ENCODE measurements around the gene ARHGAP42.
A peak's percentile ranks its signal among the peaks of the same experiment; 100 is the strongest.
"Not testable (repeated sequence)": the region's sequence is repeated elsewhere in the genome, so short reads cannot be mapped to it uniquely, and the experiment has no call there.

Gene ARHGAP42, protein sequence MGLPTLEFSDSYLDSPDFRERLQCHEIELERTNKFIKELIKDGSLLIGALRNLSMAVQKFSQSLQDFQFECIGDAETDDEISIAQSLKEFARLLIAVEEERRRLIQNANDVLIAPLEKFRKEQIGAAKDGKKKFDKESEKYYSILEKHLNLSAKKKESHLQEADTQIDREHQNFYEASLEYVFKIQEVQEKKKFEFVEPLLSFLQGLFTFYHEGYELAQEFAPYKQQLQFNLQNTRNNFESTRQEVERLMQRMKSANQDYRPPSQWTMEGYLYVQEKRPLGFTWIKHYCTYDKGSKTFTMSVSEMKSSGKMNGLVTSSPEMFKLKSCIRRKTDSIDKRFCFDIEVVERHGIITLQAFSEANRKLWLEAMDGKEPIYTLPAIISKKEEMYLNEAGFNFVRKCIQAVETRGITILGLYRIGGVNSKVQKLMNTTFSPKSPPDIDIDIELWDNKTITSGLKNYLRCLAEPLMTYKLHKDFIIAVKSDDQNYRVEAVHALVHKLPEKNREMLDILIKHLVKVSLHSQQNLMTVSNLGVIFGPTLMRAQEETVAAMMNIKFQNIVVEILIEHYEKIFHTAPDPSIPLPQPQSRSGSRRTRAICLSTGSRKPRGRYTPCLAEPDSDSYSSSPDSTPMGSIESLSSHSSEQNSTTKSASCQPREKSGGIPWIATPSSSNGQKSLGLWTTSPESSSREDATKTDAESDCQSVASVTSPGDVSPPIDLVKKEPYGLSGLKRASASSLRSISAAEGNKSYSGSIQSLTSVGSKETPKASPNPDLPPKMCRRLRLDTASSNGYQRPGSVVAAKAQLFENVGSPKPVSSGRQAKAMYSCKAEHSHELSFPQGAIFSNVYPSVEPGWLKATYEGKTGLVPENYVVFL

DNA sequence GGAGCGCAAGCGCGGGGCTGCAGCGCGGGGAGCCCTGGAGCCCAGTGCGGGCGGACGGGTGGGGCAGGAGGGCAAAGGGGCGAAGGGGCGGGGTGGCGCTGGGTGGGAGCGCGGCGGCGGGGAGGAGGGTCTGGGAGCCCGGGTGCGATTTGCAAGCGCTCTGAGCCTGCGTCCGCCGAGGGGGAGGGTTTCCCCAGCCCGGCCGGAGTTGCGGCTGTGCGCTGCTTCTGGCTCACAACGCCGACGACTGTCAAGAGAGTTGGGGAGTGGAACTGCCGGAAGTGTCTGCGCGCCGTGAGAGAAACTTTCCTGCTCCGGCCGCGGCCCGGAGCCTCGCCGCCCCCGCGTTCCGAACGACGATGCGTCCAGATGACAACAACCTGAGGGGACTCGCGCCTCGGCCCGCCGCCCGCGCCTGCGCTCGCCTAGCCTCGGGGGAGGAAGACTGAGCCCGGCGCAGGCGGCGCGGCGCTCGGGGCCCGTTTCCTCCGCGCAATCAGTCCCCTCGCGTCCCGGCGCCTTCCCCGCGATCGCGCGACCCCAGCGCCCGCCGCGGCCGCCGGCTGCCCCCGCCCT, at the start of gene ARHGAP42:
ARHGAP42 (plus strand) TSS at position 235 of the 576 bp plus-strand sequence. CDS start 391 bp downstream, outside the sequence.
- H3K4me1 Mint-ChIP-seq (ENCODE audit: low read depth): peaks cover 11% of the 10 kb centered on the region
- no peaks in the 10 kb centered on the region for H3K9me3 Mint-ChIP-seq
- H3K27ac Mint-ChIP-seq: no peak within 1 kb of the TSS

DNA sequence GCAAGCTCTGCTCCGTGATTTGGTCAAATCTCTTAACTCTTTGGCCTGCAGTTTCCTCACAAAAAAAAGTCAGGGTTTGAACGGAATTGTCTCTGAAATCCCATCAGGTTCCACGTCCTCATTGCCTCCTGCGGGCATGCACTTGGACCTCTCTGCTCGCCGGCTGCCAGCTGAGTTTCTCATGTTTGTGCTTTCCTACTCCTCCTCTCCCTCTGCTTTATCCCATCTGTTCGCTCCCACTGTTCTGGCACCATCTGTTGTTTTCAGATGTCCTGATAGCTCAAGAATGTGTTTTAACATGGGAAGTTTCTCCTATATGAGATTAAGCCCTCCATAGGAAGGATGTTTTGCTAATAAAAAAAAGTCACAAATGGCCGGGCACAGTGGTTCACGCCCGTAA, 49.4 kb upstream of the ARHGAP42 start:
- Mint-ChIP-seq H3K4me3 (no peak overlapping the region), H3K4me1 (ENCODE audit: low read depth) (no peaks in the 10 kb centered on the region), H3K27me3 (ENCODE audit: low read depth) (no peaks in the 10 kb centered on the region), H3K27ac (no peak overlapping the region), H3K36me3 (ENCODE audit: low read depth) (no peaks in the 10 kb centered on the region), H3K9me3 (peaks cover 5% of the 10 kb centered on the region)
- no peak for DNase-seq (ENCODE audit: low spot score)

More for the DNA sequence above, at the start of gene ARHGAP42:
- Mint-ChIP-seq H3K36me3 (ENCODE audit: low read depth) (no peaks in the 10 kb centered on the region), H3K27me3 (ENCODE audit: low read depth) (peaks cover 32% of the 10 kb centered on the region), H3K4me3 (peak within 1 kb of the TSS; percentile 82)
- DNase-seq (ENCODE audit: low spot score): peak; percentile 48

DNA sequence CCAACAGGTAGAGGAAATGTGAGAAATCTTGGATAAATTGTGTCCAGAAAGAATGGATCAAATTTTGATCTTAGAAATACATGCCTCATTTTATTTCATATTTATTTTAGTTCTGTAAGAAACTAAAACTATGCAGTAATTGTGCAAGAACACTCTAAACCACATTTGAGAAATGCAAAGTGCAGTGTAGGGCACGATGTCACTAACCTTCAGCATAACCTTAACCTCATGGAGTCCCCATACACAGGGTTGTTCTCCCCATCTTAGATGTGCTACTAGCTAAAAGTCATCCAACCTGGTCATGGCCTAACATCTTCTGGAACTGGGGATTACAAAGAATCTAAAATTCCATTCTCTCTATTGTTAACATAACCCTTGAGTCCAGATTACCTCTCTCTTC, 48.4 kb upstream of the ARHGAP42 start:
- H3K27me3 Mint-ChIP-seq (ENCODE audit: low read depth): no peaks in the 10 kb centered on the region
- H3K36me3 Mint-ChIP-seq (ENCODE audit: low read depth): no peaks in the 10 kb centered on the region
- DNase-seq (ENCODE audit: low spot score): no peak
- H3K27ac Mint-ChIP-seq: no peak overlapping the region
- no peaks in the 10 kb centered on the region for H3K4me1 Mint-ChIP-seq (ENCODE audit: low read depth)
- peaks cover 5% of the 10 kb centered on the region for H3K9me3 Mint-ChIP-seq
- H3K4me3 Mint-ChIP-seq: no peak overlapping the region

DNA sequence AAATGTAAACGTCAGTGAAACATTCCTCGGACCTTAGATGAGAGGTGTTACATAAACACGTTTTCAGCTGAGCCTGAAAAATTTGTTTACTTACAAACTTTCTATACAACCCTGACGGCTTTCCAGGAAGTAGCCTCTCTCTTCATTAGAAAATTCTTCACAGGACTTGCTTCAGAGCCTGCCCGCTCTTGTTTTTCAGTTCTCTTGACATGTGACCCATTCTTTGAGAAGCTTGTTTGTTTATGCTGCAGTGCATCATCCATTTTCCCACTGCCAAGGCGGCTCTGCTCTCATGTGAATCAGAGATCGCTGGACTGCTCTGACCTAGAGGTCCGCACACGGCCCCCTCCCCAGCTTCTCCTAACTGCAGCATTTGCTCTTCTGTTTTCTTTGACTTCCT, 47.9 kb upstream of the ARHGAP42 start:
- no peak for DNase-seq (ENCODE audit: low spot score)
- Mint-ChIP-seq H3K4me1 (ENCODE audit: low read depth) (no peaks in the 10 kb centered on the region), H3K27me3 (ENCODE audit: low read depth) (no peaks in the 10 kb centered on the region), H3K9me3 (peaks cover 1% of the 10 kb centered on the region), H3K36me3 (ENCODE audit: low read depth) (no peaks in the 10 kb centered on the region), H3K4me3 (no peak overlapping the region), H3K27ac (no peak overlapping the region)

DNA sequence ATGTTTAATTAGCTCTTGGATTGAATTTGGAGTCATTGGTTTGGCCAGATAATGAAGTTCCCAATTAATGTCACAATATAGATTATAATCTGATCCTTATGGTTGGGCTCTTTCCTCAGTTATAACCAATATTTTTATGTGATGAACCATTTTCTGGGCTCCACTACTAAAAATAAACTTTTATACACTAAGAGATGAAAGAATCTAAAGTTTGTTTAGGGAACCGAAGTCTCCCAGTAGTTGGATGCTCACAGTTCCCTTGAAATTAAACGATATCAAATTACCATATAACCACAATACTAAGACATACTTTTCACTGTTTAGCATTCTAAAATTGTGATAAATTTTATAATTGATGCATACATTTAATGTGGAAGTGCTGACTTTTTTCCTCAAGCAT, 47.0 kb upstream of the ARHGAP42 start:
- Mint-ChIP-seq H3K27me3 (ENCODE audit: low read depth) (no peaks in the 10 kb centered on the region), H3K4me1 (ENCODE audit: low read depth) (no peaks in the 10 kb centered on the region), H3K9me3 (peaks cover 3% of the 10 kb centered on the region), H3K36me3 (ENCODE audit: low read depth) (no peaks in the 10 kb centered on the region), H3K4me3 (no peak overlapping the region), H3K27ac (no peak overlapping the region)
- DNase-seq (ENCODE audit: low spot score): no peak

DNA sequence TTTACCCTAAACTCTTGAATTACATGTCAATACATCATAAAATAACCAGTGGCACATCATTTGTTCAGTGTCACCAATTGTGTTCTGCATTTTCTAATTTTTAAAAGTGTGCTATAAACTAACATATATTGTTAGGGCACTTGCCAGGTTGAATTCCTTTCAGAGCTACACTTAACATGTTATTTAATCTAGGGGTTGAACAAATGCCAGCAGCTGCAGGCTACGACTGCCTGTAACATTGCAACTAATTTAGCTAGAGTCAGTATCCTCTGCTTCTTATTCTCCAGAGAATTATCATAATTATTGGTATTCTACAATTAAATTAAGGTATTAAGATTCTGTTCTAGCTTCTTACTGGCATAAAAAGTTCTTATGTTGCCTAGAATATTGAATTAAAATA, 46.4 kb upstream of the ARHGAP42 start:
- H3K9me3 Mint-ChIP-seq: peaks cover 5% of the 10 kb centered on the region
- no peaks in the 10 kb centered on the region for H3K36me3 Mint-ChIP-seq (ENCODE audit: low read depth)

DNA sequence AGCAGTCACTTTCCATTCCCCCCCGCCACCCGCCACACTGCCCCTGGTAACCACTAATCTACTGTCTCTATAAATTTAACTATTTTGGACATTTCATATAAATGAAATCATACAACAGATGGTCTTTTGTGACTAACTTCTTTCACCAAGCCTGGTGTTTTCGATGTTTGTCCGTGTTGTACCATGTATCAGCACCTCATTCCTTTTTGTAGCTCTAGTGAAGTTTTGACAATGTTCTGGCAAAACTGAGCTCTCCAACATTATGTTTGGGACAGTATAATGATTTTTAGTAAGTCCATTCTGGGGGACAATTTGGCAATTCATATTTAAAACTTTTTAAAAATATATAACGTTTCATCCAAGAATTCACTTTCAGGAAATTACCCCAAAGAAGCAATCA, 45.6 kb upstream of the ARHGAP42 start:
- peaks cover 9% of the 10 kb centered on the region for H3K9me3 Mint-ChIP-seq

More for the DNA sequence above, 46.4 kb upstream of the ARHGAP42 start:
- Mint-ChIP-seq H3K27me3 (ENCODE audit: low read depth) (no peaks in the 10 kb centered on the region), H3K4me1 (ENCODE audit: low read depth) (no peaks in the 10 kb centered on the region), H3K4me3 (no peak overlapping the region), H3K27ac (no peak overlapping the region)
- no peak for DNase-seq (ENCODE audit: low spot score)

DNA sequence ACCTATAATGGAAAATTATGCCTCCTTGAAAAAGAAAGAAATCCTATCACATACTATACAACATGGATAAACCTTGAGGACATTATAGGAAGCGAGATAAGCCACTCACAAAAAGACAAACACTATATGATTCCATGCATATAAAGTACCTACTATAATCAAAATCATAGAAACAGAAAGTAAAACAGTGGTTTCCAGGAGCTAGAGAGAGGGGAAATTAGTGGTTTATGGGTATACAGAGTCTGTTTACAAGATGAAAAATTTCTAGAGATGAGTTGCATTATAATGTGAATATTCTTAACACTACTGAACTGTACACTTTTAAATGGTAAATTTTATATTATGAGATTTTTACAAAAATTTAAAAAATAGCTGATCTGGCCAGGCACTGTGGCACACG, 40.5 kb upstream of the ARHGAP42 start:
- Mint-ChIP-seq H3K27me3 (ENCODE audit: low read depth) (no peaks in the 10 kb centered on the region), H3K27ac (no peak overlapping the region), H3K36me3 (ENCODE audit: low read depth) (no peaks in the 10 kb centered on the region), H3K4me1 (ENCODE audit: low read depth) (no peaks in the 10 kb centered on the region), H3K4me3 (no peak overlapping the region), H3K9me3 (peaks cover 28% of the 10 kb centered on the region)
- DNase-seq (ENCODE audit: low spot score): no peak

More for the DNA sequence above, 45.6 kb upstream of the ARHGAP42 start:
- H3K4me3 Mint-ChIP-seq: no peak overlapping the region
- no peaks in the 10 kb centered on the region for H3K27me3 Mint-ChIP-seq (ENCODE audit: low read depth)
- DNase-seq (ENCODE audit: low spot score): no peak
- no peaks in the 10 kb centered on the region for H3K4me1 Mint-ChIP-seq (ENCODE audit: low read depth)
- H3K36me3 Mint-ChIP-seq (ENCODE audit: low read depth): no peaks in the 10 kb centered on the region
- H3K27ac Mint-ChIP-seq: no peak overlapping the region

DNA sequence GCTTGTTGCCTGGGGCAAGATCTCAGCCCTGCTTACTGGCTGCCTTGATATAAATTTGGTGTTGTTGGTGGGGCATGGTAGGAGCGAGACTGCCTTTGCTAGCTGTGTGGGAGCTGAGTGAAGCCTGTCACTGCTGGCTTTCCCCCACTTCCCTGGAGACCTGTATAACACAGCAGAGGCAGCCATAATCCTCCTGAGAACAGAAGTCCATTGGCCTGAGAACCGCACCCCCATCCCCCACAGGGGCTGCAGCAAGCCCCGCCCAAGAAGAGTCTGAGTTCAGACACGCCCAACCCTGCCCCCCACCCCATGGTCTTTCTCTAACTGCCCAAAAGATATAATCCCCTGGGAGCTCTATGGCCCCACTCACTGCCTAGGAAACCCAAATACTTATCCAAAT, 39.2 kb upstream of the ARHGAP42 start:
- Mint-ChIP-seq H3K4me1 (ENCODE audit: low read depth) (no peaks in the 10 kb centered on the region), H3K9me3 (peaks cover 31% of the 10 kb centered on the region), H3K36me3 (ENCODE audit: low read depth) (no peaks in the 10 kb centered on the region), H3K27me3 (ENCODE audit: low read depth) (no peaks in the 10 kb centered on the region), H3K27ac (no peak overlapping the region), H3K4me3 (no peak overlapping the region)
- no peak for DNase-seq (ENCODE audit: low spot score)

DNA sequence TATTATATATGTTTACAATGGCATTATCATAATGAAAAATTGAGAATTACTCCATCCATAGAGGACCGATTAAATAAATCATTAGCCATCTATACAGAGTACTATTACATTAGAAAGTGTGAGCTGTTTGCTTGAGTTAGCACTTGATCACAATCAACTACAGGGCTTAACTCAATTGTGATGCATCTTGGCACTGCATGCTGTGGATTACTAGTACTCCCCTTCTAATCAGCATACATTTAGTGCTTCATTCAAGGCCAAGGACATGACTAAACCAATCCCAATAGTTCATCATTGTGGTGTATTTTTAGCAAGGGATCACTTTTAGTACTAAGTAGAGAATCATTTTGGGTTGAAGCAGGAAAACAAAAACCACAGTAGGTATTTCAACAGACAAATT, 23.5 kb upstream of the ARHGAP42 start:
- H3K4me1 Mint-ChIP-seq (ENCODE audit: low read depth): no peaks in the 10 kb centered on the region
- H3K27me3 Mint-ChIP-seq (ENCODE audit: low read depth): no peaks in the 10 kb centered on the region
- no peak overlapping the region for H3K4me3 Mint-ChIP-seq
- no peak overlapping the region for H3K27ac Mint-ChIP-seq
- H3K36me3 Mint-ChIP-seq (ENCODE audit: low read depth): no peaks in the 10 kb centered on the region
- no peak for DNase-seq (ENCODE audit: low spot score)
- H3K9me3 Mint-ChIP-seq: no peaks in the 10 kb centered on the region

DNA sequence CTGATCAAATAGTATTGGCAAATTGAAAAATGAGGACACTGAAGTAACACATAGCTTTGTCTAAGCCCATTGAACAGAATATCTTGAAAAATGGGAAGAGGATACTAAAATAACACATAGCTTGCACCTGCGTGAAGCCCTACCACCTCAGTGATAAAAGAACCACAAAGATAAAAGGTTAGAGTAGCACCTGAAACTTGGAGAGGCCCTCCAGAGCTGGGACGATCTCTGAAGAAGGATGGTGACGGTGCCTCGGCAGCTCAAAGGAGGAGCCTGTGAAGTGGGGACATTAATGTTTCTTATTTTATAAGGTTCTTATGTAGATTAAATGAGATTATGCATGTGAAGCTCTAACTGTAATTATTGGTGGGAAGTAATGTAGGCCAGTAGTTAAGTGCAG, 23.1 kb upstream of the ARHGAP42 start:
- Mint-ChIP-seq H3K27me3 (ENCODE audit: low read depth) (no peaks in the 10 kb centered on the region), H3K27ac (no peak overlapping the region), H3K9me3 (no peaks in the 10 kb centered on the region), H3K4me3 (no peak overlapping the region), H3K36me3 (ENCODE audit: low read depth) (no peaks in the 10 kb centered on the region), H3K4me1 (ENCODE audit: low read depth) (no peaks in the 10 kb centered on the region)
- no peak for DNase-seq (ENCODE audit: low spot score)

DNA sequence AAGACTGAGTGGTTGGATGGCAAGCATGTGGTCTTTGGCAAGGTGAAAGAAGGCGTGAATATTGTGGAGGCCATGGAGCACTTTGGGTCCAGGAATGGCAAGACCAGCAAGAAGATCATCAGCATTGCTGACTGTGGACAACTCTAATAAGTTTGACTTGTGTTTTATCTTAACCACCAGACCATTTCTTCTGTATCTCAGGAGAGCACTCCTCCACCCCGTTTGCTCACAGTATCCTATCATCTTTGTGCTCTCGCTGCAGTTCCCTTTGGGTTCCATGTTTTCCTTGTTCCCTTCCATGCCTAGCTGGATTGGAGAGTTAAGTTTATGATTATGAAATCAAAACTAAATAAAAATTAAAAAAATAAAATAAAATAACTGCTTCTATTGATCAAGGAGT, 20.3 kb upstream of the ARHGAP42 start:
- not testable (repeated sequence) for H3K9me3 Mint-ChIP-seq; H3K4me3 Mint-ChIP-seq; DNase-seq (ENCODE audit: low spot score); H3K27me3 Mint-ChIP-seq (ENCODE audit: low read depth); H3K4me1 Mint-ChIP-seq (ENCODE audit: low read depth); H3K27ac Mint-ChIP-seq; H3K36me3 Mint-ChIP-seq (ENCODE audit: low read depth)

DNA sequence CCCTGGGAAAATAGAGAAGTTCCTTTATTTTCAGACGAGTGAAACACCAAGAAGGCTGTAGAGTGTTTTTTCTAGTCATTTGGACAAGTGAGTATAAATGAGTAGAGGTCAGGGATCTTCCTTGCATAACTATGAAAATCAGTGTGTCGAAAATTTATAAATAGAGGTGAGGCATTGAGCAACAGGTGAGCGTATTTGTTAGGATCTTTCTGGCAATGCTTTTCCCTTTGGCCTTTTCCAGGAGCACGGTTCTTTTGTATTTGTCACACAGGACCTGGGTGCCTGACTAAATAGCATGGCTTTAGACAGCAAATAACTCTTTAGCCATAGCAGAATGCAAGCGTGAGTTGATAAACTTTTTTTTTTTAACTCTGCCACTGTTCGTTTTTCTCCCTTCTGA, 19.6 kb upstream of the ARHGAP42 start:
- no peak for DNase-seq (ENCODE audit: low spot score)
- H3K4me1 Mint-ChIP-seq (ENCODE audit: low read depth): no peaks in the 10 kb centered on the region
- no peaks in the 10 kb centered on the region for H3K27me3 Mint-ChIP-seq (ENCODE audit: low read depth)
- no peak overlapping the region for H3K4me3 Mint-ChIP-seq
- no peaks in the 10 kb centered on the region for H3K9me3 Mint-ChIP-seq
- H3K36me3 Mint-ChIP-seq (ENCODE audit: low read depth): no peaks in the 10 kb centered on the region
- no peak overlapping the region for H3K27ac Mint-ChIP-seq

DNA sequence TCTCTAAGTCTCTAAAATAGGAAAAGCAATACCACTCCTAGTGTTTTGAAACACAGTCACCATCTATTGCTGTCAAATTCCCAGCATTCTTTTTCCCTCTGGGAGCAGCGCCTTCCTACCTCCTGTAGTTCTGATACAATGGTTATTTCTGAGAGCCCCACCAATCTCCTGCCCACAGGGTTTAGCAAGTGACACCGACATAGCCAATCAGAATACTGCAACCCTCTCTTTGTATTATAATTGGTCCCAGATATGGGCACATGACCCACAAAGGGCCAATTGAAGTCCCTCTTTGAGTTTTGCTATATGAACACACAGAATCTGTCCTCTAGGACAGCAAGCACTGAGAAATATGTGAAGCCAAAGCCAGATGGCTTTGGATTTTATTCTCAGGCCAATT, 16.9 kb upstream of the ARHGAP42 start:
- Mint-ChIP-seq H3K27ac (no peak overlapping the region), H3K4me3 (no peak overlapping the region), H3K27me3 (ENCODE audit: low read depth) (no peaks in the 10 kb centered on the region), H3K4me1 (ENCODE audit: low read depth) (no peaks in the 10 kb centered on the region), H3K9me3 (peaks cover under 1% of the 10 kb centered on the region), H3K36me3 (ENCODE audit: low read depth) (no peaks in the 10 kb centered on the region)
- DNase-seq (ENCODE audit: low spot score): no peak
